GM12878 (cell line): ENCODE results near the gene FER1L5. TPM values are rescaled to one million over a fixed set of nuclear protein-coding genes. Genes with fewer than 3 reads are reported as not detected.

Source experiments
- ATAC-seq: fragments of 200-7000 bp; cut with Tn5 transposase; 3 replicates; pipeline ENCODE4 v1.9.1; 2020; ENCODE audit warnings: mild to moderate bottlenecking, moderate library complexity
- BruUV-seq: library from RNA; stranded (reverse); fragments of 400-500 nt; replicated peaks from 2 replicates; lab custom pipeline; 2021; lab: Mats Ljungman, UMichigan
- CTCF ChIA-PET: fragments of 300-600 bp; sonication (Branson Sonifier 250); formaldehyde crosslinking; extraction: SDS; loops from one replicate; lab custom pipeline; 2021; ENCODE audit warnings: inconsistent platforms; lab: Yijun Ruan, JAX
- POLR2A ChIA-PET: fragments of 350-600 bp; formaldehyde crosslinking; extraction: SDS; loops from one replicate; lab custom pipeline; 2021; ENCODE audit warnings: inconsistent platforms; lab: Charles Lee
- RAD21 ChIA-PET: fragments of 300-600 bp; sonication (Branson Sonifier 250); formaldehyde crosslinking; loops from one replicate; lab custom pipeline; 2023; ENCODE audit warnings: antibody characterized with exemption; ENCODE audit not compliant: unreplicated experiment; lab: Charles Lee
- SMC1A ChIA-PET: fragments of 300-600 bp; sonication (Branson Sonifier 250); formaldehyde crosslinking; loops from one replicate; lab custom pipeline; 2023; ENCODE audit not compliant: unreplicated experiment, uncharacterized antibody; lab: Charles Lee
- DNase-seq: peaks from one replicate; pipeline ENCODE4 v3.0.0-alpha.2; 2011; ENCODE audit warnings: low read depth, low spot score
- FAIRE-seq: peaks from 3 replicates; lab custom pipeline; 2011; peaks lifted over from hg19 to GRCh38; lab: Jason Lieb, UNC
- H2AFZ ChIP-seq: 2 replicates; pipeline ENCODE4 v1.6.0; 2011; ENCODE audit warnings: low read depth, low read length, control low read depth; ENCODE audit not compliant: control insufficient read depth
- H3K27ac ChIP-seq: 2 replicates; pipeline ENCODE4 v1.5.1; 2011; ENCODE audit warnings: control low read depth; ENCODE audit not compliant: control insufficient read depth, insufficient read depth
- H3K27me3 ChIP-seq, 2 experiments: replicated peaks in 1 of 2; 2 replicates each; pipeline versions ENCODE4 v1.6.0 to v1.6.1; 2011; ENCODE audit warnings: low read length in 1 of 2; ENCODE audit not compliant: control insufficient read depth in 2 of 2, insufficient read depth in 2 of 2
- H3K36me3 ChIP-seq, 2 experiments: 2 replicates each; pipeline ENCODE4 v1.5.1; 2011; ENCODE audit warnings: low read length in 1 of 2; ENCODE audit not compliant: control insufficient read depth in 2 of 2, insufficient read depth in 2 of 2
- H3K4me1 ChIP-seq: 2 replicates; pipeline ENCODE4 v1.6.1; 2011; ENCODE audit warnings: mild to moderate bottlenecking, low read length, moderate library complexity, mixed read lengths; ENCODE audit not compliant: control insufficient read depth, insufficient read depth
- H3K4me2 ChIP-seq: 2 replicates; pipeline ENCODE4 v1.6.0; 2011; ENCODE audit warnings: control low read depth; ENCODE audit not compliant: control insufficient read depth, insufficient read depth
- H3K4me3 ChIP-seq: fragments of 200-600 bp; sonication (generic); 2 replicates; pipeline ENCODE4 v1.5.1; 2016
- H3K79me2 ChIP-seq: 2 replicates; pipeline ENCODE4 v1.6.0; 2011; ENCODE audit warnings: low read length; ENCODE audit not compliant: control insufficient read depth, insufficient read depth
- H3K9ac ChIP-seq: 2 replicates; pipeline ENCODE4 v1.8.0; 2011; ENCODE audit warnings: low read length, control low read depth, mixed read lengths; ENCODE audit not compliant: control insufficient read depth, insufficient read depth
- H3K9me3 ChIP-seq: replicated peaks from 3 replicates; pipeline ENCODE4 v1.5.1; 2011; ENCODE audit warnings: mild to moderate bottlenecking, low read length; ENCODE audit not compliant: control insufficient read depth, insufficient read depth
- H4K20me1 ChIP-seq: 2 replicates; pipeline ENCODE4 v1.6.0; 2011; ENCODE audit not compliant: control insufficient read depth, insufficient read depth
- CEBPZ ChIP-seq: fragments of 150-350 bp; IDR thresholded peaks from 2 replicates; pipeline ENCODE4 v1.6.1; 2016; ENCODE audit warnings: low read depth, low read length
- HDGF ChIP-seq: fragments of 450-650 bp; IDR thresholded peaks from 2 replicates; pipeline ENCODE4 v1.6.1; 2016; ENCODE audit warnings: antibody characterized with exemption
- RUNX3 ChIP-seq: IDR thresholded peaks from 2 replicates; pipeline ENCODE4 v1.6.1; 2012; ENCODE audit warnings: low read length, inconsistent platforms
- WGBS: methylation state at CpG from one replicate; pipeline ENCODE4 v1.1.6; 2016; ENCODE audit warnings: low lambda C conversion rate; ENCODE audit not compliant: insufficient replicate concordance, insufficient coverage; ENCODE audit errors: missing lambda C conversion rate; 5-methylcytosine and 5-hydroxymethylcytosine counted together
- in situ Hi-C: fragments of 300-500 bp; cut with MboI; formaldehyde crosslinking; loops from 9 replicates; pipeline ENCODE4 v1.14.3; 2018; ENCODE audit warnings: mixed read lengths
- intact Hi-C: fragments of 100-400 bp; cut with micrococcal nuclease; formaldehyde crosslinking; loops from one replicate; pipeline ENCODE4 v1.14.2; 2022; ENCODE audit not compliant: unreplicated experiment
- polyA plus RNA-seq, 11 experiments: library from polyadenylated mRNA; depleted of rRNA in 4 of 11; unstranded in 6 of 11; stranded (reverse) in 5 of 11; fragments of >200 nt; fragmentation: Nextera tagmentation in 4 of 11; fragmentation: Illumina TruSeq in 1 of 11; extraction: Ambion mirVana in 4 of 11; extraction: Trizol in 1 of 11; gene quantifications; 1 replicate in 1 of 11; 2 replicates in 10 of 11; pipeline versions ENCODE4 v1.2.1 to v1.2.3, GENCODE V29; 2011 to 2016; ENCODE audit warnings: inconsistent platforms in 2 of 11, missing spikeins in 2 of 11, low read depth in 1 of 11
- total RNA-seq, 4 experiments: library from RNA; depleted of rRNA in 3 of 4; stranded (reverse); fragments of >200 nt in 3 of 4; fragmentation: Illumina TruSeq in 1 of 4; extraction: Trizol in 1 of 4; gene quantifications; 2 replicates each; pipeline versions ENCODE4 v1.2.1 to v1.2.3, GENCODE V29; 2013 to 2021

FER1L5 gene
- total and polyA plus RNA-seq, 10 of the 15 experiments (the other 5 are each of a cell fraction or from before 2014, with no cell fraction given) = not detected

GRCh38 chr2:96608469-96609455 lies 33.8 kb upstream of the FER1L5 start:
- DNase-seq (peak; percentile 4), ATAC-seq (no peak; the same call in 2 of the 3 replicates), FAIRE-seq (no peak)
- no peaks in the 10 kb centered on the region; the same call in 1 of the 2 replicates for H4K20me1 ChIP-seq
- no peak overlapping the region for H3K4me3 ChIP-seq
- H3K27me3 ChIP-seq = no peaks in the 10 kb centered on the region
- H3K27ac ChIP-seq = no peak overlapping the region
- H3K9me3 ChIP-seq = no peaks in the 10 kb centered on the region
- CTCF ChIA-PET = interaction anchor here (1.2 kb wide), 1 partner anchor 155 kb away, joined by 4 read pairs; no protein-coding TSS in a partner anchor
- H3K4me1 ChIP-seq = no peaks in the 10 kb centered on the region
- no peak overlapping the region for H2AFZ ChIP-seq
- RAD21 ChIA-PET = no interaction called here
- POLR2A ChIA-PET = no interaction called here
- WGBS = 90% methylated on average over 13 of the region's 13 CpGs
- peaks cover 36 to 44% of the 10 kb centered on the region in 2 experiments for H3K36me3 ChIP-seq
- no TSS peak for BruUV-seq
- intact Hi-C loops (no loop called here), in situ Hi-C loops (no loop called here)
- SMC1A ChIA-PET = interaction anchor here (0.9 to 1.5 kb wide), 2 partner anchors 23 to 166 kb away, joined by 3 to 4 read pairs; no protein-coding TSS in a partner anchor
- H3K4me2 ChIP-seq = no peak overlapping the region
- TF ChIP-seq RUNX3 (no peak), HDGF (no peak), CEBPZ (no peak)
- H3K9ac ChIP-seq = no peak overlapping the region
- H3K79me2 ChIP-seq = no peaks in the 10 kb centered on the region
